A673 (cell line): ENCODE data around the gene NR1I3. TPM values are rescaled to one million over a fixed set of nuclear protein-coding genes. Genes with fewer than 3 reads are reported as not detected.

Source experiments
- BruUV-seq: library from RNA; stranded (reverse); fragments of 400-500 nt; replicated peaks from 2 replicates; lab custom pipeline; 2021; lab: Mats Ljungman, UMichigan
- CTCF ChIA-PET: fragments of 300-600 bp; sonication (Branson Sonifier 250); formaldehyde crosslinking; loops from one replicate; lab custom pipeline; 2022; ENCODE audit warnings: antibody characterized with exemption; lab: Charles Lee
- POLR2A ChIA-PET: fragments of 300-600 bp; sonication (Branson Sonifier 250); formaldehyde crosslinking; loops from one replicate; lab custom pipeline; 2022; ENCODE audit warnings: antibody characterized with exemption; ENCODE audit not compliant: low non-redundant PET; lab: Charles Lee
- DNase-seq: peaks from one replicate; pipeline ENCODE4 v3.0.0-alpha.2; 2015; ENCODE audit warnings: low spot score
- H3K27ac ChIP-seq: fragments of 200-600 bp; sonication (generic); 2 replicates; pipeline ENCODE4 v1.5.1; 2016; ENCODE audit warnings: mixed run types, low read depth, mild to moderate bottlenecking, mixed read lengths, antibody characterized with exemption, low read length; ENCODE audit not compliant: poor library complexity, severe bottlenecking
- H3K27me3 ChIP-seq: fragments of 200-600 bp; sonication (generic); replicated peaks from 2 replicates; pipeline ENCODE4 v1.6.1; 2017; ENCODE audit warnings: mixed run types, low read depth, mild to moderate bottlenecking, mixed read lengths, antibody characterized with exemption, low read length; ENCODE audit not compliant: insufficient read depth, poor library complexity
- H3K36me3 ChIP-seq: fragments of 200-600 bp; sonication (generic); 2 replicates; pipeline ENCODE4 v1.6.1; 2016; ENCODE audit warnings: mixed run types, mild to moderate bottlenecking, mixed read lengths, antibody characterized with exemption, low read length; ENCODE audit not compliant: insufficient read depth, poor library complexity, severe bottlenecking
- H3K4me1 ChIP-seq: fragments of 200-600 bp; sonication (generic); 2 replicates; pipeline ENCODE4 v1.6.1; 2017; ENCODE audit warnings: mixed run types, mild to moderate bottlenecking, mixed read lengths, antibody characterized with exemption, low read length; ENCODE audit not compliant: insufficient read depth, poor library complexity, severe bottlenecking
- H3K4me3 ChIP-seq: fragments of 200-600 bp; sonication (generic); 2 replicates; pipeline ENCODE4 v1.5.1; 2016; ENCODE audit warnings: low read depth, mixed run types, mild to moderate bottlenecking, mixed read lengths, low read length; ENCODE audit not compliant: poor library complexity, severe bottlenecking
- H3K9me3 ChIP-seq: fragments of 200-600 bp; sonication (generic); 2 replicates; pipeline ENCODE4 v1.6.1; 2016; ENCODE audit warnings: mixed run types, low read depth, mild to moderate bottlenecking, mixed read lengths, antibody characterized with exemption, low read length; ENCODE audit not compliant: poor library complexity, severe bottlenecking
- CTCF ChIP-seq: fragments of 300-800, 200-600 bp; sonication (generic); conservative IDR thresholded peaks from 2 replicates; pipeline ENCODE4 v1.5.1; 2017; ENCODE audit warnings: low read depth, mild to moderate bottlenecking, antibody characterized with exemption, low read length, moderate library complexity, mixed read lengths
- EZH2 ChIP-seq: fragments of 200-600 bp; sonication (generic); IDR thresholded peaks from 2 replicates; pipeline ENCODE4 v1.6.1; 2017; ENCODE audit warnings: borderline replicate concordance, low read depth, mild to moderate bottlenecking, mixed read lengths, antibody characterized with exemption, low read length; ENCODE audit not compliant: poor library complexity, severe bottlenecking
- intact Hi-C: fragments of 100-400 bp; cut with micrococcal nuclease; formaldehyde crosslinking; loops from one replicate; pipeline ENCODE4 v1.10.0; 2022; ENCODE audit not compliant: unreplicated experiment
- total RNA-seq: library from RNA; stranded (reverse); gene quantifications from 2 replicates; pipeline ENCODE4 v1.2.3, GENCODE V29; 2021

Gene NR1I3
- total RNA-seq, 1 experiment from 2014 or later: not detected

GRCh38 chr1:161201836-161202712 is 35.9 kb downstream of the NR1I3 start, which contains the start of gene NDUFS2:
Gene NDUFS2, plus strand, starts transcription at chr1:161202367. Its CDS starts 19 bp downstream, at chr1:161202386.
- Histone ChIP-seq H3K36me3 (peaks cover 29% of the 10 kb centered on the region), H3K4me1 (peaks cover 39% of the 10 kb centered on the region), H3K27me3 (no peaks in the 10 kb centered on the region), H3K9me3 (no peaks in the 10 kb centered on the region), H3K4me3 (peak within 1 kb of the TSS; percentile 92), H3K27ac (peak within 1 kb of the TSS; percentile 87)
- intact Hi-C loops: no loop called here
- peak; percentile 100 for DNase-seq
- peak; percentile 48 for TF ChIP-seq CTCF
- TF ChIP-seq EZH2: no peak
- CTCF ChIA-PET: interaction anchor here (1.0 to 1.4 kb wide), 2 partner anchors 24 to 36 kb away, joined by 5 to 14 read pairs; partner anchors contain the start of genes PPOX and TOMM40L
- BruUV-seq: no TSS peak
- POLR2A ChIA-PET: interaction anchor here (0.6 to 1.2 kb wide), 3 partner anchors 16 to 46 kb away, joined by 4 to 5 read pairs (median 4); partner anchors contain the start of gene B4GALT3

- POLR2A ChIA-PET: interaction anchor here (0.6 to 1.2 kb wide), 3 partner anchors 17 to 46 kb away, joined by 4 to 5 read pairs (median 4); partner anchors contain the start of gene B4GALT3
- intact Hi-C loops: no loop called here
- H3K9me3 ChIP-seq: no peaks in the 10 kb centered on the region
- H3K27ac ChIP-seq: peak overlapping the region; percentile 87
- peaks cover 23% of the 10 kb centered on the region for H3K36me3 ChIP-seq
- no peak for DNase-seq
- peak overlapping the region; percentile 92 for H3K4me3 ChIP-seq
- no peak for TF ChIP-seq EZH2
- no peaks in the 10 kb centered on the region for H3K27me3 ChIP-seq
- no TSS peak for BruUV-seq
- CTCF ChIA-PET: interaction anchor here (0.6 to 2.8 kb wide), 3 partner anchors 24 to 90 kb away, joined by 8 to 14 read pairs (median 10); partner anchors contain the start of gene TOMM40L
- peaks cover 48% of the 10 kb centered on the region for H3K4me1 ChIP-seq
Measured at GRCh38 chr1:161200992-161201835, 36.8 kb downstream of the NR1I3 start.

DNA sequence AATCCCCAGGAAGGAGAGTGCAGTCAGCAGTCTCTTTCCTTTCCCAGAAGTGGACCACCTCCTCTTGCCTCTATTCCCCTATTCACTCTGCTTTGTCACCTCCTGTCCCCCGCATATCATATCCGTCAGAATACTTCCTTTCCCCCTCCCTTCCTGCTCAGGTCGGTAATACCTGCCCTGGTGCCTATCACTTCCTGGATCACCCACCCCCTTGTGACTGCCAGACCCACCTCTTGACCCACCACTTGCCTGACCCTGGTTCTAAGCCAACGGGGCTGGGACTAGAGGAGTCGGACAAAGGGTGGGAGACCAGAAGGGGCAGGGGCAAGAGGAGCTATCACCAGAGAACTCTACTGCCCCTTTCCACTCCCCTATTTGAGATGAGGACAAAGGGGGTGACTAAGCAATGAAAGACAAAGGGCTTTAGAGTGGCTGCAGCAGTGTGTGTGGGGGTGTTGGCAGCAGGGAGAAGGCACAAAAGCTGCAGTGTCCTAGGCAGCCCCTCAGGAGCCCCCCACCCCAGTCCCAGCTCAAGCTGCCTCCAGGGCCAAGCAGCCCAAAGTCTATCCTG is 37.5 kb downstream of the NR1I3 start:
- Histone ChIP-seq H3K36me3 (peaks cover 24% of the 10 kb centered on the region), H3K27me3 (no peaks in the 10 kb centered on the region), H3K27ac (peak overlapping the region; percentile 87), H3K9me3 (no peaks in the 10 kb centered on the region), H3K4me3 (no peak overlapping the region), H3K4me1 (peaks cover 51% of the 10 kb centered on the region)
- POLR2A ChIA-PET: no interaction called here
- TF ChIP-seq EZH2: no peak
- no peak for TF ChIP-seq CTCF
- intact Hi-C loops: no loop called here
- no TSS peak for BruUV-seq
- DNase-seq: no peak
- CTCF ChIA-PET: interaction anchor here (0.6 to 2.8 kb wide), 2 partner anchors 25 to 91 kb away, joined by 8 to 10 read pairs; partner anchors contain the start of gene TOMM40L
